DOHH2 (cell line): ENCODE data around the gene PDE4B.

Source experiments
- H3F3A ChIP-seq: fragments of 200-600 bp; sonication (generic), shearing (Covaris generic); 2 replicates; pipeline ENCODE4 v1.6.0; 2016; ENCODE audit warnings: antibody characterized with exemption, mild to moderate bottlenecking; ENCODE audit not compliant: control insufficient read depth, insufficient read depth
- H3K27ac ChIP-seq: fragments of 200-600 bp; sonication (generic); 2 replicates; pipeline ENCODE4 v1.5.1; 2014; ENCODE audit warnings: low read depth, mild to moderate bottlenecking, low read length, moderate library complexity
- H3K27me3 ChIP-seq: fragments of 200-600 bp; sonication (generic); 2 replicates; pipeline ENCODE4 v1.6.1; 2014; ENCODE audit warnings: mild to moderate bottlenecking, low read length, mixed read lengths; ENCODE audit not compliant: control insufficient read depth
- H3K36me3 ChIP-seq: fragments of 200-600 bp; sonication (generic); 2 replicates; pipeline ENCODE4 v1.6.1; 2014; ENCODE audit warnings: mild to moderate bottlenecking, low read length, moderate library complexity, mixed read lengths; ENCODE audit not compliant: control insufficient read depth
- H3K4me1 ChIP-seq: fragments of 200-600 bp; sonication (generic); 2 replicates; pipeline ENCODE4 v1.6.1; 2014; ENCODE audit warnings: mild to moderate bottlenecking, low read length, mixed read lengths; ENCODE audit not compliant: control insufficient read depth
- H3K4me2 ChIP-seq: fragments of 200-600 bp; sonication (generic); 2 replicates; pipeline ENCODE4 v1.6.0; 2014; ENCODE audit warnings: mild to moderate bottlenecking, low read length, moderate library complexity
- H3K4me3 ChIP-seq: fragments of 200-600 bp; sonication (generic); 2 replicates; pipeline ENCODE4 v1.5.1; 2014; ENCODE audit warnings: mild to moderate bottlenecking, low read length, mixed read lengths
- H3K79me2 ChIP-seq: fragments of 200-600 bp; sonication (generic); 2 replicates; pipeline ENCODE4 v1.6.1; 2014; ENCODE audit warnings: mild to moderate bottlenecking, low read length, mixed read lengths; ENCODE audit not compliant: control insufficient read depth
- H3K9me2 ChIP-seq: fragments of 200-600 bp; sonication (generic); replicated peaks from 2 replicates; pipeline ENCODE4 v1.6.1; 2014; ENCODE audit warnings: mild to moderate bottlenecking, low read length, mixed read lengths; ENCODE audit not compliant: control insufficient read depth
- H3K9me3 ChIP-seq: fragments of 200-600 bp; sonication (generic); 2 replicates; pipeline ENCODE4 v1.6.1; 2014; ENCODE audit warnings: antibody characterized with exemption, low read length, mixed read lengths; ENCODE audit not compliant: control insufficient read depth, insufficient read depth
- H4K20me1 ChIP-seq: fragments of 200-600 bp; sonication (generic); 2 replicates; pipeline ENCODE4 v1.6.0; 2014; ENCODE audit warnings: low read depth, mild to moderate bottlenecking, antibody characterized with exemption, low read length, moderate library complexity; ENCODE audit not compliant: control insufficient read depth, insufficient read depth
- CTCF ChIP-seq: fragments of 200-600 bp; sonication (generic); IDR thresholded peaks from one replicate; pipeline ENCODE4 v1.5.1; 2014; ENCODE audit warnings: antibody characterized with exemption, mild to moderate bottlenecking, low read depth, low read length; ENCODE audit not compliant: poor library complexity, severe bottlenecking
- EZH2phosphoT487 ChIP-seq: fragments of 200-600 bp; sonication (generic); IDR thresholded peaks from 2 replicates; pipeline ENCODE4 v1.6.1; 2017; ENCODE audit warnings: borderline replicate concordance, mild to moderate bottlenecking, antibody characterized with exemption, low read length, moderate library complexity, mixed read lengths

Gene PDE4B

GRCh38 chr1:66217561-66217960 lies 424.9 kb downstream of the PDE4B start:
- Histone ChIP-seq H3K4me2 (no peak overlapping the region), H3K4me1 (no peaks in the 10 kb centered on the region), H3K36me3 (no peaks in the 10 kb centered on the region), H3F3A (no peaks in the 10 kb centered on the region), H3K9me2 (no peaks in the 10 kb centered on the region), H4K20me1 (no peaks in the 10 kb centered on the region), H3K27me3 (no peaks in the 10 kb centered on the region), H3K79me2 (no peaks in the 10 kb centered on the region), H3K27ac (no peak overlapping the region), H3K4me3 (no peak overlapping the region), H3K9me3 (no peaks in the 10 kb centered on the region)
- no peak for TF ChIP-seq EZH2phosphoT487
- no peak for TF ChIP-seq CTCF

DNA sequence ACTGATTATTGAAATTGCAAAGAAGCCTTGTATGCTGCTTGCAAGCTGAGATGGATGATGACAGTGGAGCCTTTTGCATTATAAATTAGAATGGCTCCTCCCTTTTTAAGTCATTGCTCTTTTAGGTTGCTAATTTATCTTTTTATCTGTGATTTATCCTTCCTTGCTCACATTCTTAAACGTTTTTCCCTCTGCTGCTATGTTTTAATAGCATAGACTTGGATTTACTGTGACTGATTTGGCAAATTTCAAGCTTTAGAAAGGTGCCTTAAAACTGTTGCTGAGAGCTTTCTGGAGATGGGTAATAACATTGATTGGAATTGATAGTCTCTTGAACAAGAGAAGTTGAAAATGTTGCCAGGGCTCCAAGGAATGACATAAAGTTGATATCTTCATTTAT lies 427.8 kb downstream of the PDE4B start:
- Histone ChIP-seq H3K9me3 (no peaks in the 10 kb centered on the region), H3K4me2 (no peak overlapping the region), H3K27me3 (no peaks in the 10 kb centered on the region), H3K9me2 (no peaks in the 10 kb centered on the region), H4K20me1 (no peaks in the 10 kb centered on the region), H3F3A (no peaks in the 10 kb centered on the region), H3K27ac (no peak overlapping the region), H3K4me1 (no peaks in the 10 kb centered on the region), H3K4me3 (no peak overlapping the region), H3K79me2 (no peaks in the 10 kb centered on the region), H3K36me3 (no peaks in the 10 kb centered on the region)
- no peak for TF ChIP-seq EZH2phosphoT487
- TF ChIP-seq CTCF = no peak

GRCh38 chr1:66223681-66224080 lies 431.0 kb downstream of the PDE4B start:
- Histone ChIP-seq H3K4me2 (no peak overlapping the region), H3K9me2 (no peaks in the 10 kb centered on the region), H3K79me2 (no peaks in the 10 kb centered on the region), H3K4me1 (no peaks in the 10 kb centered on the region), H3K36me3 (no peaks in the 10 kb centered on the region), H3K9me3 (no peaks in the 10 kb centered on the region), H3K4me3 (no peak overlapping the region), H4K20me1 (no peaks in the 10 kb centered on the region), H3K27ac (no peak overlapping the region), H3F3A (no peaks in the 10 kb centered on the region), H3K27me3 (no peaks in the 10 kb centered on the region)
- no peak for TF ChIP-seq EZH2phosphoT487
- no peak for TF ChIP-seq CTCF

DNA sequence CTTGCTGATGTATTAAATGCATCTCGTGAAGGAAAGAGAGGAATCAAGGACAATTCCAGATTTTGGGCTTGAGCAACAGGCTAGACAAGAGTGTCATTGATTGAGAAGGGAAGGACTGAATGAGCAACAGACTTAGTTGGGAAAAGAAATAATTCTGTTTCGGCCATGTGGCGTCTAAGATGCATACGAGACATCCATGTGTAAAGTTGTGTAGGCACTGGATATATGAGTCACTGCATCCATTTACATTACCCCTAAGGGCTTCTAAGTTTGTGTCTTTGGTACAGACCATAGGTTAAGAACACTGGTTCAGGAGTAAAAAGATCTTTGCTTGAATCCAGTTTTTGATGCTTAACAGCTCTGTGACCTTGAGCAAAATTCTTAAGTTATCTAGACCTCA lies 434.3 kb downstream of the PDE4B start:
- no peaks in the 10 kb centered on the region for H3K4me1 ChIP-seq
- no peak overlapping the region for H3K4me3 ChIP-seq
- TF ChIP-seq EZH2phosphoT487 (no peak), CTCF (no peak)
- H3K9me3 ChIP-seq = no peaks in the 10 kb centered on the region
- H3K4me2 ChIP-seq = no peak overlapping the region
- H3K27me3 ChIP-seq = no peaks in the 10 kb centered on the region
- no peaks in the 10 kb centered on the region for H4K20me1 ChIP-seq
- H3F3A ChIP-seq = no peaks in the 10 kb centered on the region
- H3K79me2 ChIP-seq = no peaks in the 10 kb centered on the region
- H3K9me2 ChIP-seq = no peaks in the 10 kb centered on the region
- no peaks in the 10 kb centered on the region for H3K36me3 ChIP-seq
- no peak overlapping the region for H3K27ac ChIP-seq
